Measurements from ENCODE around the gene SMC1B. TPM values are rescaled to one million over a fixed set of nuclear protein-coding genes. Genes with fewer than 3 reads are reported as not detected.

Gene SMC1B
- total and polyA plus RNA-seq, 9 of the 15 experiments (the other 6 are each of a cell fraction or from before 2014, with no cell fraction given), result 0.03 TPM; not detected in 8

DNA sequence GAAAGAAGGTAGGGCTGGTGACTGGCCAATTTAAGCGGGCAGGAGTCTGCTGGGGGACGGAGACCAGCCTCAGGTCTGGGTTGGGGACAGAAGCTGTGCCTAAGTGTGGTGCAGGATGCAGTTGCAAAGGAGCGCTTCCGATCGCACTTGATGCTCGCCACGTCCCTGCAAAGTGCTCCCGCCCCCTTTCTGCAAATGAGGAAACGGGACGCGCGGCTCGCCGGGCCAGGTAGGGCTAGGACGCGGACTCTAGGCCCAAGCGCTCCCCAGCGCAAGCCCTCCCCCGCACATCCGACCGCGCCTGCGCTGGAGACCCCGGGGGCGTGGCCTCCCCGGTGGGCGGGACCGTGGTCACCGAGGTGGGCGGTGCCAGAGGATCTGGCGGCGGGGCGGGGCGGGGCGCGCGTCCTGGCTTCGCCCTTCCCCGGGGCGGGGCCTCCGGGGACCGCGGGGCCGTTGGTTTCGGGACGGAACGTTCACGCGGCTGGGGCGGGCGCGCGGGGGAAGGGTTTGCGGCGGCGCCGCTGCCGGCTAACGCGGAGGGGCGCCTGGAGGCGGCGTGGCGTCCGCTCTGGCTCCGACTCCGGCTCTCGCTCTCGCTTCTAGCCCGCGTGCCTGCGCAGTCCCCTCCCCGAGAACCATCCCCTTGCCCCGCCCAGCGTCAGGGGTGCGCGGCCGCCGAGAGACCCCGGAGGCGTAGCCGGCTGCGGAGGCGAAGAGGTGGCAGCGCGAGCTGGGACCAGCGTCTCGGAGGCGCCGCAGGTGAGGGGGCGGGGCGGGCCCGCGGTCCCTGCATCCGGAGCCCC, 103.8 kb downstream of the SMC1B start, which contains the start of gene FAM118A (continued):
- no peak for TF ChIP-seq TAF15 (IDR thresholded peaks at IDR 0.05; ENCODE audit: low read depth, low read length)
- TF ChIP-seq GABPB2 (CRISPR knock-in tag; conservative IDR thresholded peaks at IDR 0.05), result no peak
- TF ChIP-seq MXI1 (IDR thresholded peaks at IDR 0.05; ENCODE audit: low read depth, low read length), result peak; percentile 59; the same call in 1 of the 2 replicates
- TF ChIP-seq NEUROD1 (IDR thresholded peaks at IDR 0.05; ENCODE audit: borderline replicate concordance, low read depth, low read length, partially characterized antibody), result peak; percentile 48
- no peak for TF ChIP-seq EHMT2 (IDR thresholded peaks at IDR 0.05)
- TF ChIP-seq, protein P1, sequence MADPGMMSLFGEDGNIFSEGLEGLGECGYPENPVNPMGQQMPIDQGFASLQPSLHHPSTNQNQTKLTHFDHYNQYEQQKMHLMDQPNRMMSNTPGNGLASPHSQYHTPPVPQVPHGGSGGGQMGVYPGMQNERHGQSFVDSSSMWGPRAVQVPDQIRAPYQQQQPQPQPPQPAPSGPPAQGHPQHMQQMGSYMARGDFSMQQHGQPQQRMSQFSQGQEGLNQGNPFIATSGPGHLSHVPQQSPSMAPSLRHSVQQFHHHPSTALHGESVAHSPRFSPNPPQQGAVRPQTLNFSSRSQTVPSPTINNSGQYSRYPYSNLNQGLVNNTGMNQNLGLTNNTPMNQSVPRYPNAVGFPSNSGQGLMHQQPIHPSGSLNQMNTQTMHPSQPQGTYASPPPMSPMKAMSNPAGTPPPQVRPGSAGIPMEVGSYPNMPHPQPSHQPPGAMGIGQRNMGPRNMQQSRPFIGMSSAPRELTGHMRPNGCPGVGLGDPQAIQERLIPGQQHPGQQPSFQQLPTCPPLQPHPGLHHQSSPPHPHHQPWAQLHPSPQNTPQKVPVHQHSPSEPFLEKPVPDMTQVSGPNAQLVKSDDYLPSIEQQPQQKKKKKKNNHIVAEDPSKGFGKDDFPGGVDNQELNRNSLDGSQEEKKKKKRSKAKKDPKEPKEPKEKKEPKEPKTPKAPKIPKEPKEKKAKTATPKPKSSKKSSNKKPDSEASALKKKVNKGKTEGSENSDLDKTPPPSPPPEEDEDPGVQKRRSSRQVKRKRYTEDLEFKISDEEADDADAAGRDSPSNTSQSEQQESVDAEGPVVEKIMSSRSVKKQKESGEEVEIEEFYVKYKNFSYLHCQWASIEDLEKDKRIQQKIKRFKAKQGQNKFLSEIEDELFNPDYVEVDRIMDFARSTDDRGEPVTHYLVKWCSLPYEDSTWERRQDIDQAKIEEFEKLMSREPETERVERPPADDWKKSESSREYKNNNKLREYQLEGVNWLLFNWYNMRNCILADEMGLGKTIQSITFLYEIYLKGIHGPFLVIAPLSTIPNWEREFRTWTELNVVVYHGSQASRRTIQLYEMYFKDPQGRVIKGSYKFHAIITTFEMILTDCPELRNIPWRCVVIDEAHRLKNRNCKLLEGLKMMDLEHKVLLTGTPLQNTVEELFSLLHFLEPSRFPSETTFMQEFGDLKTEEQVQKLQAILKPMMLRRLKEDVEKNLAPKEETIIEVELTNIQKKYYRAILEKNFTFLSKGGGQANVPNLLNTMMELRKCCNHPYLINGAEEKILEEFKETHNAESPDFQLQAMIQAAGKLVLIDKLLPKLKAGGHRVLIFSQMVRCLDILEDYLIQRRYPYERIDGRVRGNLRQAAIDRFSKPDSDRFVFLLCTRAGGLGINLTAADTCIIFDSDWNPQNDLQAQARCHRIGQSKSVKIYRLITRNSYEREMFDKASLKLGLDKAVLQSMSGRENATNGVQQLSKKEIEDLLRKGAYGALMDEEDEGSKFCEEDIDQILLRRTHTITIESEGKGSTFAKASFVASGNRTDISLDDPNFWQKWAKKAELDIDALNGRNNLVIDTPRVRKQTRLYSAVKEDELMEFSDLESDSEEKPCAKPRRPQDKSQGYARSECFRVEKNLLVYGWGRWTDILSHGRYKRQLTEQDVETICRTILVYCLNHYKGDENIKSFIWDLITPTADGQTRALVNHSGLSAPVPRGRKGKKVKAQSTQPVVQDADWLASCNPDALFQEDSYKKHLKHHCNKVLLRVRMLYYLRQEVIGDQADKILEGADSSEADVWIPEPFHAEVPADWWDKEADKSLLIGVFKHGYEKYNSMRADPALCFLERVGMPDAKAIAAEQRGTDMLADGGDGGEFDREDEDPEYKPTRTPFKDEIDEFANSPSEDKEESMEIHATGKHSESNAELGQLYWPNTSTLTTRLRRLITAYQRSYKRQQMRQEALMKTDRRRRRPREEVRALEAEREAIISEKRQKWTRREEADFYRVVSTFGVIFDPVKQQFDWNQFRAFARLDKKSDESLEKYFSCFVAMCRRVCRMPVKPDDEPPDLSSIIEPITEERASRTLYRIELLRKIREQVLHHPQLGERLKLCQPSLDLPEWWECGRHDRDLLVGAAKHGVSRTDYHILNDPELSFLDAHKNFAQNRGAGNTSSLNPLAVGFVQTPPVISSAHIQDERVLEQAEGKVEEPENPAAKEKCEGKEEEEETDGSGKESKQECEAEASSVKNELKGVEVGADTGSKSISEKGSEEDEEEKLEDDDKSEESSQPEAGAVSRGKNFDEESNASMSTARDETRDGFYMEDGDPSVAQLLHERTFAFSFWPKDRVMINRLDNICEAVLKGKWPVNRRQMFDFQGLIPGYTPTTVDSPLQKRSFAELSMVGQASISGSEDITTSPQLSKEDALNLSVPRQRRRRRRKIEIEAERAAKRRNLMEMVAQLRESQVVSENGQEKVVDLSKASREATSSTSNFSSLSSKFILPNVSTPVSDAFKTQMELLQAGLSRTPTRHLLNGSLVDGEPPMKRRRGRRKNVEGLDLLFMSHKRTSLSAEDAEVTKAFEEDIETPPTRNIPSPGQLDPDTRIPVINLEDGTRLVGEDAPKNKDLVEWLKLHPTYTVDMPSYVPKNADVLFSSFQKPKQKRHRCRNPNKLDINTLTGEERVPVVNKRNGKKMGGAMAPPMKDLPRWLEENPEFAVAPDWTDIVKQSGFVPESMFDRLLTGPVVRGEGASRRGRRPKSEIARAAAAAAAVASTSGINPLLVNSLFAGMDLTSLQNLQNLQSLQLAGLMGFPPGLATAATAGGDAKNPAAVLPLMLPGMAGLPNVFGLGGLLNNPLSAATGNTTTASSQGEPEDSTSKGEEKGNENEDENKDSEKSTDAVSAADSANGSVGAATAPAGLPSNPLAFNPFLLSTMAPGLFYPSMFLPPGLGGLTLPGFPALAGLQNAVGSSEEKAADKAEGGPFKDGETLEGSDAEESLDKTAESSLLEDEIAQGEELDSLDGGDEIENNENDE (IDR thresholded peaks at IDR 0.05; ENCODE audit: low read depth, low read length), result no peak
- TF ChIP-seq ZBTB1 (CRISPR knock-in tag; IDR thresholded peaks at IDR 0.05; ENCODE audit: borderline replicate concordance, low read depth), result peak; percentile 65; the same call in 1 of the 2 replicates
- TF ChIP-seq, protein P2, sequence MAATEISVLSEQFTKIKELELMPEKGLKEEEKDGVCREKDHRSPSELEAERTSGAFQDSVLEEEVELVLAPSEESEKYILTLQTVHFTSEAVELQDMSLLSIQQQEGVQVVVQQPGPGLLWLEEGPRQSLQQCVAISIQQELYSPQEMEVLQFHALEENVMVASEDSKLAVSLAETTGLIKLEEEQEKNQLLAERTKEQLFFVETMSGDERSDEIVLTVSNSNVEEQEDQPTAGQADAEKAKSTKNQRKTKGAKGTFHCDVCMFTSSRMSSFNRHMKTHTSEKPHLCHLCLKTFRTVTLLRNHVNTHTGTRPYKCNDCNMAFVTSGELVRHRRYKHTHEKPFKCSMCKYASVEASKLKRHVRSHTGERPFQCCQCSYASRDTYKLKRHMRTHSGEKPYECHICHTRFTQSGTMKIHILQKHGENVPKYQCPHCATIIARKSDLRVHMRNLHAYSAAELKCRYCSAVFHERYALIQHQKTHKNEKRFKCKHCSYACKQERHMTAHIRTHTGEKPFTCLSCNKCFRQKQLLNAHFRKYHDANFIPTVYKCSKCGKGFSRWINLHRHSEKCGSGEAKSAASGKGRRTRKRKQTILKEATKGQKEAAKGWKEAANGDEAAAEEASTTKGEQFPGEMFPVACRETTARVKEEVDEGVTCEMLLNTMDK (IDR thresholded peaks at IDR 0.05; ENCODE audit: borderline replicate concordance, insufficient read depth, low read depth, low read length, poor library complexity, severe bottlenecking), result peak; percentile 34
- peak; percentile 26 for TF ChIP-seq HNRNPLL (IDR thresholded peaks at IDR 0.05; ENCODE audit: low read depth, low read length, poor library complexity, severe bottlenecking)
- peak; percentile 41; the same call in 1 of the 2 replicates for TF ChIP-seq ZNF511 (CRISPR knock-in tag; IDR thresholded peaks at IDR 0.05)

All from K562 (cell line).